Astrocyte of the cerebellum (primary cell): ENCODE results near the gene KEAP1.
"Not testable (repeated sequence)": the region's sequence is repeated elsewhere in the genome, so short reads cannot be mapped to it uniquely, and the experiment has no call there.

ENCODE experiments used
- DNase-seq: peaks from one replicate; pipeline ENCODE4 v3.0.0-alpha.2; 2011; ENCODE audit warnings: low read depth
- H3K4me3 ChIP-seq: 2 replicates; pipeline ENCODE4 v1.5.1; 2011; ENCODE audit warnings: mild to moderate bottlenecking, low read depth, low read length, moderate library complexity
- CTCF ChIP-seq: IDR thresholded peaks from 2 replicates; pipeline ENCODE4 v1.5.1; 2012; ENCODE audit warnings: low read length, low read depth, moderate library complexity, mild to moderate bottlenecking; ENCODE audit errors: missing control alignments
- in situ Hi-C: cut with HindIII; loops from 2 replicates; pipeline ENCODE4 v1.10.0; 2017; ENCODE audit warnings: low sequenced_read_pairs

The KEAP1 gene

GRCh38 chr19:10473192-10473591 lies 30.0 kb downstream of the KEAP1 start:
- no peak for TF ChIP-seq CTCF
- in situ Hi-C loops: no loop called here
- DNase-seq: no peak
- H3K4me3 ChIP-seq: no peak overlapping the region

- no peak for DNase-seq
- TF ChIP-seq CTCF: peak; percentile 42
- in situ Hi-C loops: no loop called here
- no peak overlapping the region for H3K4me3 ChIP-seq
These were observed 31.2 kb downstream of the KEAP1 start for GRCh38 chr19:10471909-10472308.

GRCh38 chr19:10468133-10468532 lies 35.0 kb downstream of the KEAP1 start:
- no peak overlapping the region for H3K4me3 ChIP-seq
- in situ Hi-C loops: no loop called here
- TF ChIP-seq CTCF: no peak
- no peak for DNase-seq

- no peak overlapping the region for H3K4me3 ChIP-seq
- in situ Hi-C loops: no loop called here
- TF ChIP-seq CTCF: no peak
- no peak for DNase-seq
These were observed 36.0 kb downstream of the KEAP1 start for GRCh38 chr19:10467104-10467706.

- H3K4me3 ChIP-seq: no peak overlapping the region
- in situ Hi-C loops: no loop called here
- DNase-seq: no peak
- TF ChIP-seq CTCF: no peak
These were observed 38.7 kb downstream of the KEAP1 start for GRCh38 chr19:10464456-10464855.

GRCh38 chr19:10462557-10462956 lies 40.6 kb downstream of the KEAP1 start:
- no peak for TF ChIP-seq CTCF
- in situ Hi-C loops: no loop called here
- no peak overlapping the region for H3K4me3 ChIP-seq

GRCh38 chr19:10462042-10462441 lies 41.1 kb downstream of the KEAP1 start:
- in situ Hi-C loops, DNase-seq, H3K4me3 ChIP-seq: not testable (repeated sequence)

More at GRCh38 chr19:10462557-10462956, 40.6 kb downstream of the KEAP1 start:
- DNase-seq: no peak
